Activated naive CD4-positive, alpha-beta T cell treated with anti-CD3 and anti-CD28 coated beads, Interleukin-2, amount 50 U/mL, for 16 hours (primary cell): ENCODE results near the gene MCTP1.

ENCODE experiments used
- DNase-seq: peaks from one replicate; pipeline ENCODE4 v3.0.0-alpha.2; 2020

MCTP1 gene

GRCh38 chr5:94747371-94747770 is 537.5 kb downstream of the MCTP1 start:
- no peak for DNase-seq

- no peak for DNase-seq
These were observed 538.2 kb downstream of the MCTP1 start for GRCh38 chr5:94746731-94747124.

DNA sequence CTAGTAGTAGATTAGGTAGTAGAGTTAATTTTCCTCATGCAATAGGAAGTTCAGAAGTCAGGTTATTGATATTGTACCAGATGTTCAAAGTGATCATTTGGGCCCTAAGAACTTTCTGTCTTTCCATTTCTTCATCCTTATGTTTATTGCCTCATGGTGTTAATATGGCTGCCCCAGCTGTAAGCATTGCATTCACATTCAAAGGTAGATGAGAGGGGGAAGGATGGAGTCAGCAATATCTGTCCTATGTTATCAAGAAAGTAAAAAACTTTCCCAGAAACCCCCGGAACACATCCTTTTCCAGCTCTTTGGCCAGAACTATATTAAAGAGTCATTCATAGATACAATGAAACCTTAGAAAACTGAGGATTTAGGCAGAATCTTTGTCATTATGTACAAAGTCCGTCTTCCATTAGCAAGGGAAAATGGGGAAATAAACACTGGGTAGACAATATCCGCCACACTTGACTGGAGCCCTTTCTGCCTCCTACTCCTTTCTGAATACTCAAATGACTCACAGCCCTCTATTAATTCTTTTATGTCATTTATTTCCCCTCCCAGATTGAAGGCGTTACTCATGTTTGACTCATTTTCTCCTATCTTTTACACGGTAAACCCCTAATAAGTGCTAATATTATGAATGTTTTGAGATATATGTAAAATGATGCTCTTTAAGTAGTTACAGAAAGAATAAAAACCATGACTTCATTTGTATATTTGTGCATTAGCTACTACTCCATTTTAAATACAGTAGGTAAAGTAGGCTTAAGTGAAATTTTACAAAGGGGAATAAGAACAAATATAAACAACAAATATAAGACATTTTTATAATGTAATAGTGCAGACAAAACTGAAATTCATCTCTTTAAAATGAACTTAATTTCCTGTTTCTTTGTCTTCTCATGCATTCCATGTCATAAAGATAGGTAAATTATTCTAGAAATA is 538.8 kb downstream of the MCTP1 start:
- DNase-seq = no peak

DNA sequence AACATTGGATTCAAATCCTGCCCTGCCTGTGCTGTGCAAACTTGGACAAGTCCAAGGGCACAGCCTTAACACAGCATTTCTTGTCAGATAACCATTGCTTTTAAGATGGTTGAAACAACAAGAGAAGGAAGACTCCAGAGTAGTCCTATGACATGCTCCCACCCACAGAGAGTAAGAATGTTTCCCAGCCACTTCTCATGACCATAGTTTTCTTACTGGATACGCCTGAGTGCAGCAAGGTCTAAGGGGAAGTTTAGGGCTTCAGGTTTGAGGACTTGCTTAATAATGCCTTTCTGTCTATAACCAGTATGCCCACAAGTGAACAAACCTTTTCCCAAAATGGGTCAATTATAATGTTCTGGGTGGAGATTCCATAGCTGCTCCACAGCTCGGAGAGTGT is 540.0 kb downstream of the MCTP1 start:
- DNase-seq = no peak

DNA sequence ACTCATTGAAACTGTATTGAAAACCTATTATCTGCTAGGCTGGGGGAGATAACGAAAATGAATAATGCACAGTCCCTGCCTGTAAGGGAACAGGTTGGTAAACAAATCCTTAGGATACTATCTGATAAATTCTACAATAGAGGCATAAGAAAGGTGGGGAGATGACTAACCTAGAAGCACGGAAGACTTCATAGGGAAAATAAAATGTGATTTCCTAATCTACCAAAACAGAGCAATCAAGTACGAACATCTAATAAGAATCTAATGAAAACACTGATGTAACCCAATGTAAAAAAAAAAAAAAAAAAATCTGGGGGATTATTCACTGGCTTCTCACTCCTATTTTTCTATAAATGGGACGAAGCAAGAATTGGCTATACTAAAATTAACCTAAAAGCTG is 542.0 kb downstream of the MCTP1 start:
- DNase-seq = no peak

- no peak for DNase-seq
These were observed 544.6 kb downstream of the MCTP1 start for GRCh38 chr5:94740286-94740685.

- no peak for DNase-seq
These were observed 548.4 kb downstream of the MCTP1 start for GRCh38 chr5:94736498-94736897.

DNA sequence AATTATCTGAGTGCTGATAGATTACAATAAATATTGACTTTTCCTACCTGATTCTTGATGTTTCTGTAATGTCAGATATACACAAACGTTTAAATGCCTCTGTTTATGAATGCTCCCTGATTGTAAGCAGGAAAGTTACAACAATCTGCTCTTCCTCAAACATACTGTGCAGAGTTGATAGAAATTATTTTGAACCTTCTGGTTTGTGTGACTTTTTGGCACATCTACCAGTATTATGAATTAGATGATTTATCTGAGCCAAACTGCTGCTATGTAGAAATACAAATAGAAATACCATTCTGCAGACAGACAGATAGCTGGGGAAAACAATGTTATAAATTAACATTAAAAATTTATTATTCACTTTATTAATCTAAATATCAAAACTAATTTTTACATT is 553.4 kb downstream of the MCTP1 start:
- no peak for DNase-seq

- DNase-seq = no peak
These were observed 559.8 kb downstream of the MCTP1 start for GRCh38 chr5:94725142-94725541.

- DNase-seq = no peak
These were observed 569.1 kb downstream of the MCTP1 start for GRCh38 chr5:94715768-94716167.

DNA sequence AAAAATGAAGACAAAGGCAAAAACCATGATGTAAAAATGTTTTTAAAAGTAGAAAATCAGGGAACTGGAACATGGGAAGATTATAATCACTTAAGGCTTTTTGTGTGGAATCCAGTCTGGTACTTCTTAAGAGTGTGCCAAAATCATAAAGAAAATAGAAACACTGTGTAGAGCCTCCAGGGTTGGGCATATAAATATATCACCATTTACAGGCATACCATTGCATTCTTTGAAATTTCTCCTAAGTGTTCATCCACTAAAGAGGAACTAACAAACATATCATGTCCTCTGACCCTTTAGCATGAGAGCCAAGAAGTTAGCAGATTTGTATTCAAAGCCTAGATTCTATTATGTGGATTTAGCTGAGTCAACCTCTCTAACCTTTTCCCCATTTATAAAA is 573.1 kb downstream of the MCTP1 start:
- DNase-seq = no peak

GRCh38 chr5:94709277-94709676 is 575.6 kb downstream of the MCTP1 start:
- no peak for DNase-seq

DNA sequence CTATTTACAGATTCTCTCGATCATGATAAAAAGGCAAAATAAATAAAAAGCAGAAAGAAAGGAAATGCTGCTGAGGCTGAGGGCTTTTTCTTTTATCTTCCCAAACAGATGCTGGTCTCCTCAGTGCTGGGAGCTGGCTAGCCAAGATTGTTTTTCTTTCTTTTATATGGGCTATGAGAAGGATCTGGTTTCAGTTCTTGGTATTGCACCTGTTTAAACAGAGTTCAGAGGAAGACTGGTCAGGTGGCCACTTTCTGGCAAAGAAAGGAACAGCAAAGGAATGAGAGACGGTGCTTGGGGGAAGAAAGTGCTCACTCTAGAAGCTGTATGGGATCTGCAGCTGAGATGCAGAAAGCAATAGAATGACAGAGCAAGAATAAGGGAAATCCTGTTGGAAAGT is 577.5 kb downstream of the MCTP1 start:
- DNase-seq = no peak

DNA sequence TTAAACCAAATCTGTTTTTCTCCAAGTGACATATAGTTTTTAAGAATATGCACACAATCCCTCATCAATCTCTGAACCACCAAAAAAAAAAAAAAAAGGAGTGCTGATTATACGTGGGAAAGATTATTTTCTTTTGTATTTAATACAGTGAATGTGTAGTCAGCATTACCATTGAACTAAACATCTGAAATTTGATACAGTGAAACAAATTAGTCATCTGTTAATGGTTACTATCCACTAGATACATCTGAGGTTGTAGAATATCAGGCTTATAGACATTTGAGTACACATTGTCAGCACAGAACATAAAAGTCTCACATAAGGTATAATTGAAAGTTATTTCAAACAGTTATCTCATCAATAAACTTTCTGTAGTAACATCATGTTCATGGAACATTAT is 579.5 kb downstream of the MCTP1 start:
- DNase-seq = no peak

DNA sequence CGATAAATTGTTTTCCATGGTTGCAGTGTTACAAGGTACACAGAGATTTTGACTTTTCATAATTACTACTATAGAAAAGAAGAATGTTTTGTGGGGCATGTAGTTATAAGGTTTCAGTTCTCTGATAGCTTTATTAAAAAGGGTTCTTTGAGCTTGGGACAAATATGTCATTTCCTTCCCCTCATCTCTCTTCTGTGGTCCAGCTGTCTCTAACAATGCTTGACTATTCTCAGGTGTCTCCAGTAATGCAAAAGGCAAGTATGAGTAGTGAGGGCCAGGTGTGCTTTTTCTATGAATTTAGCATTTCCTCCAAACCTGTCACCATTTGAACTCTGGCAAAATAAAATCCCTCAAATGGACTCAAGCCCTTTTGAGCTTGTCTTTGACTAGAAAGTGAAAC is 582.2 kb downstream of the MCTP1 start:
- DNase-seq = no peak

DNA sequence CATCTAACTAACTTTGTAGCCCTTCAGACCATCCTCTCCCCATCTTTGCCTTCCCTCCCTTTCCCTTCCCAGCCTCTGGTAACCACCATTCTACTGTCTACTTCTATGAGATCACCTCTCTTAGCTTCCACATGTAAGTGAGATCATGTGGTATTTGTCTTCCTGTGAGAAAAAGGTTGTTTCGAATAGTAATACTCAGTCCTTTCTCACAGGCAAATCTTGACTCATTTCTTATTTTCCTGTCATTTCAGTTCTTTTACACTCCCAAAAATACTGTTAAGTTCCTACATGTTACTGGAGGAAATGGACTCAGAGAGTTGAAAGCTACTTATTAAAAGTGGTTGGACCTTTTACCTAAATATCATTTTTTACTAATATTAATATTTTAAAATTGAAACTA is 584.3 kb downstream of the MCTP1 start:
- DNase-seq = no peak

- no peak for DNase-seq
These were observed 585.3 kb downstream of the MCTP1 start for GRCh38 chr5:94699562-94699961.

DNA sequence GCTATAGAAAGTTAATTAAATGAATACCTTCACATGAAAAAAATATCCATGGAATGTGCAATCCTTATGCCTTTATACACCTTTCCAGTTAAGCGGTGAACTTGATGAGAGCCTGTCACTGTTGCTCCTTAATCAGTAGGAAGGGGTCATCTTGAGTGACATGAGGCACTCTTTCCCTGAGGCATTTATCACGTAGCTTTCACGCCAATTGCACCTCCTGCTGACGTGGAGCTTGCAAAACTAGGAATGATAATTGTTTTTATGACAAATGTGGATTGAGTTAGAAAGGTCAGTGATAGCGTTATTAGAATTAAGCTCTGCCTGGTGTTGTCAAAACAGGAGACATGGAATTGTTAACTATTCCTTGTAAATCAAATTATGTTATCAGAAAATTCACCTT is 586.7 kb downstream of the MCTP1 start:
- DNase-seq = no peak

- DNase-seq = no peak
These were observed 590.2 kb downstream of the MCTP1 start for GRCh38 chr5:94694671-94695070.

GRCh38 chr5:94693845-94694370 is 591.0 kb downstream of the MCTP1 start:
- no peak for DNase-seq

DNA sequence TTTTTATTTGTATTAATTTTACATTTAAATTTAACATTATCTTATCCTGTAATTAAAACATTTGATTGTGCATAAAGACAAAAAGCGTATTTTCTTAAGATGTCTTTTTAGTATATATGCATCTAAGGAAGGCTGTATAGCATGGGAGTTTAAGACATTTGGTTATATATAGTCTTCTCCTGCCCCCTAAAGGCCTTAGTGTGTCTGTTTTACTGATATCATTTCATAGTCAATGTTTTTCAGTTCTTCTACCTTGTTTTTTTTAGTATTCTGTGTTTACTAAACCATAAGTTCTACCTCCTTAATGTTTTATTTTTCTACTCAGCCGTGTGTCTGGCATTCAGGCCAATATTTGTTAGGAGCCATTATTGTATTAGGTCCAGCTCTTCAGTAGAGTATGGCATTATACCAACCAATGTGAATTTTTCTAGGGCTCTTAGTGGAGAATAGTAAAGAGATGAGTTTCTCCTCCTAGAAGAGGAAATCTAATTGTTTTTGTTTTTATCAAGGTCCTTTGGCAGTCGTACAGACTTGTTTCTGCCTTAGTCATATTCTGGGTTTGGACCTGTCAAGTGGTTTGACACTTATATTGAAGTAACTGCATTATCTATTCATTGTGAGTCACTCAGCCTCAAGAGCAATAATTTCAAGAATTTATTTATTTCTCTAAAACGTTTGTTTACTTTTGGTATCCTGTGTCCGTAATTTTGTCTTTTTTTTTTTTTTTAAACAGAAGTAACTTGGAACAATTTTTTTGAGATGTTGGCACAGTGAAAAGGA is 591.7 kb downstream of the MCTP1 start:
- no peak for DNase-seq

- DNase-seq = no peak
These were observed 592.3 kb downstream of the MCTP1 start for GRCh38 chr5:94692581-94692980.

DNA sequence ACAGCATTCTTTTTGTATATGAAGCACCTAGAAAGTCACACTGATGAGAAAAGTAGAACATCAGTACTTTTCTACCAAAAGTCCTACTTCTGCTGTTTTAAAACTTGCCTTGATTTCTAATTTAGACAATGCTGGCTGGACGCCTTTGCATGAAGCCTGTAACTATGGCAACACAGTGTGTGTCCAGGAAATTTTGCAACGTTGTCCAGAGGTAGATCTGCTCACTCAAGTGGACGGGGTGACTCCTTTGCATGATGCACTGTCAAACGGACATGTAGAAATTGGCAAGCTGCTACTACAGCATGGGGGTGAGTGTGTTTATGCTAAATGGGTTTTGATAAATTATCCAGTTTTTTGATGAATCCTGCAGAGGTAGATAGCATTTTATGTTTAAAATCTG is 592.9 kb downstream of the MCTP1 start:
- no peak for DNase-seq

DNA sequence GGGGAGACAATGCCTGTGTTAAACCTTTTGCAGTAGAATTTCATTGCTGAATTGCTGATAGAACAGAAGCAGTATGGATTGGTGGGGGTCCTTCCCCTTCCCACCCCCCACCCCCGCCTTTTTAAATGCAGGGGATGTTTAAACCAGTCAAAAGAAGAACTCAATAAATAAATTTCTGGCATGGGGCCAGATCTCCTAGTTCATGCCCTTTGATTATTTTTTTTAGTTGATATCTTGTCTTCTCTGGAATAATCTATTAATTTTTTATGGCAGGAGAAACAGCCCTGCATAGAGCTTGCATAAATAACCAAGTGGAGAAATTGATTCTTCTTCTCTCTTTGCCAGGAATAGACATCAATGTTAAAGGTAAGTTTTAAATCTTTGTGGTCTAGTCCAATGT is 593.6 kb downstream of the MCTP1 start:
- no peak for DNase-seq
